Measurements from ENCODE around the gene LAMC2.

The LAMC2 gene

GRCh38 chr1:183227422-183228346, 41.6 kb downstream of the LAMC2 start:
- no peaks in the 10 kb centered on the region for H4K20me1 ChIP-seq (ENCODE audit: insufficient read depth)
- no peaks in the 10 kb centered on the region for H3K27me3 ChIP-seq (ENCODE audit: insufficient read depth, low read depth)
- H3K9ac ChIP-seq = no peak overlapping the region
- no peaks in the 10 kb centered on the region for H3K4me1 ChIP-seq (ENCODE audit: low read depth, poor library complexity, severe bottlenecking)
- no peaks in the 10 kb centered on the region for H3K79me2 ChIP-seq (ENCODE audit: insufficient read depth, low read depth)
- H3K36me3 ChIP-seq (ENCODE audit: insufficient read depth) = no peaks in the 10 kb centered on the region
- no peak overlapping the region for H3K4me2 ChIP-seq
- no peak overlapping the region for H3K4me3 ChIP-seq (IDR thresholded peaks at IDR 0.05; ENCODE audit: insufficient read depth, low read depth, low read length)
- no peak overlapping the region for H3K27ac ChIP-seq
- no peak overlapping the region for H2AFZ ChIP-seq (ENCODE audit: low read depth)
- peak; percentile 93 for TF ChIP-seq CTCF (conservative IDR thresholded peaks at IDR 0.05; ENCODE audit: low read depth, low read length)

GRCh38 chr1:183228347-183229220, 42.5 kb downstream of the LAMC2 start:
- H3K9ac ChIP-seq = no peak overlapping the region
- no peak overlapping the region for H3K4me2 ChIP-seq
- H4K20me1 ChIP-seq (ENCODE audit: insufficient read depth) = no peaks in the 10 kb centered on the region
- no peak overlapping the region for H2AFZ ChIP-seq (ENCODE audit: low read depth)
- TF ChIP-seq CTCF (conservative IDR thresholded peaks at IDR 0.05; ENCODE audit: low read depth, low read length) = 0 out of 2 replicates have a peak, but pooled peaks have one; percentile 20
- no peaks in the 10 kb centered on the region for H3K36me3 ChIP-seq (ENCODE audit: insufficient read depth)
- no peaks in the 10 kb centered on the region for H3K79me2 ChIP-seq (ENCODE audit: insufficient read depth, low read depth)
- H3K27ac ChIP-seq = no peak overlapping the region
- H3K4me1 ChIP-seq (ENCODE audit: low read depth, poor library complexity, severe bottlenecking) = no peaks in the 10 kb centered on the region
- no peak overlapping the region for H3K4me3 ChIP-seq (IDR thresholded peaks at IDR 0.05; ENCODE audit: insufficient read depth, low read depth, low read length)
- H3K27me3 ChIP-seq (ENCODE audit: insufficient read depth, low read depth) = no peaks in the 10 kb centered on the region

- H3K79me2 ChIP-seq (ENCODE audit: insufficient read depth, low read depth) = no peaks in the 10 kb centered on the region
- TF ChIP-seq CTCF (conservative IDR thresholded peaks at IDR 0.05; ENCODE audit: low read depth, low read length) = no peak
- no peak overlapping the region for H2AFZ ChIP-seq (ENCODE audit: low read depth)
- no peaks in the 10 kb centered on the region for H3K27me3 ChIP-seq (ENCODE audit: insufficient read depth, low read depth)
- no peak overlapping the region for H3K27ac ChIP-seq
- no peak overlapping the region for H3K4me3 ChIP-seq (IDR thresholded peaks at IDR 0.05; ENCODE audit: insufficient read depth, low read depth, low read length)
- no peak overlapping the region for H3K9ac ChIP-seq
- H3K4me1 ChIP-seq (ENCODE audit: low read depth, poor library complexity, severe bottlenecking) = no peaks in the 10 kb centered on the region
- H3K4me2 ChIP-seq = no peak overlapping the region
- H4K20me1 ChIP-seq (ENCODE audit: insufficient read depth) = no peaks in the 10 kb centered on the region
- H3K36me3 ChIP-seq (ENCODE audit: insufficient read depth) = no peaks in the 10 kb centered on the region
Measured at GRCh38 chr1:183230413-183230812, 44.3 kb downstream of the LAMC2 start.

- Histone ChIP-seq H3K79me2 (ENCODE audit: insufficient read depth, low read depth) (no peaks in the 10 kb centered on the region), H3K4me3 (IDR thresholded peaks at IDR 0.05; ENCODE audit: insufficient read depth, low read depth, low read length) (no peak overlapping the region), H2AFZ (ENCODE audit: low read depth) (no peak overlapping the region), H4K20me1 (ENCODE audit: insufficient read depth) (no peaks in the 10 kb centered on the region), H3K4me2 (no peak overlapping the region), H3K27ac (no peak overlapping the region), H3K9ac (no peak overlapping the region), H3K27me3 (ENCODE audit: insufficient read depth, low read depth) (no peaks in the 10 kb centered on the region), H3K4me1 (ENCODE audit: low read depth, poor library complexity, severe bottlenecking) (no peaks in the 10 kb centered on the region), H3K36me3 (ENCODE audit: insufficient read depth) (no peaks in the 10 kb centered on the region)
- TF ChIP-seq CTCF (conservative IDR thresholded peaks at IDR 0.05; ENCODE audit: low read depth, low read length) = no peak
Measured at GRCh38 chr1:183231545-183231944, 45.5 kb downstream of the LAMC2 start.

Measured in KMS-11 (cell line).